K562 (cell line): ENCODE results near the gene ZNF557. TPM values are rescaled to one million over a fixed set of nuclear protein-coding genes. Genes with fewer than 3 reads are reported as not detected.
"Not testable (repeated sequence)": the region's sequence is repeated elsewhere in the genome, so short reads cannot be mapped to it uniquely, and the experiment has no call there.

Experiments
- ATAC-seq: fragments of 200-7000 bp; cut with Tn5 transposase; 3 replicates; pipeline ENCODE4 v1.9.1; 2020; ENCODE audit warnings: moderate library complexity
- BruUV-seq: library from RNA; stranded (reverse); fragments of 400-500 nt; replicated peaks from 2 replicates; lab custom pipeline; 2021; lab: Mats Ljungman, UMichigan
- CTCF ChIA-PET: fragments of 300-600 bp; formaldehyde crosslinking; extraction: SDS; loops from one replicate; lab custom pipeline; 2021; ENCODE audit warnings: low intra/inter-chr PET ratio; lab: Yijun Ruan, JAX
- POLR2A ChIA-PET: fragments of 300-600, 350-650 bp; sonication (Branson Sonifier 250); formaldehyde crosslinking; extraction: SDS; loops from one replicate; lab custom pipeline; 2021; ENCODE audit warnings: antibody characterized with exemption, inconsistent platforms; lab: Yijun Ruan, JAX
- DNase-seq, 4 experiments: peaks; one replicate each; pipeline versions ENCODE4 v3.0.0 to v3.0.0-alpha.2; 2011 to 2018; ENCODE audit warnings: low spot score in 3 of 4, mixed read lengths in 3 of 4; ENCODE audit errors: extremely low read depth in 1 of 4
- FAIRE-seq: peaks from 2 replicates; lab custom pipeline; 2011; peaks lifted over from hg19 to GRCh38; lab: Jason Lieb, UNC
- H2AFZ ChIP-seq: 2 replicates; pipeline ENCODE4 v1.6.0; 2011; ENCODE audit warnings: low read depth, low read length, control low read depth, inconsistent platforms
- H3K27ac ChIP-seq: fragments of 200-600 bp; 3 replicates; pipeline ENCODE4 v1.8.0; 2011; ENCODE audit warnings: low read depth, mild to moderate bottlenecking, control low read depth, inconsistent platforms, low read length, moderate library complexity, mixed read lengths; ENCODE audit errors: extremely low read depth
- H3K27me3 ChIP-seq, 2 experiments: fragments of 300-600 bp in 1 of 2; 2 replicates in 1 of 2; 3 replicates in 1 of 2; pipeline versions ENCODE4 v1.6.0 to v1.8.0; 2011; ENCODE audit warnings: inconsistent platforms in 2 of 2, low read length in 2 of 2, mild to moderate bottlenecking in 1 of 2, mixed read lengths in 1 of 2, moderate library complexity in 1 of 2; ENCODE audit not compliant: control insufficient read depth in 2 of 2, insufficient read depth in 2 of 2
- H3K36me3 ChIP-seq: fragments of 300-600 bp; 3 replicates; pipeline ENCODE4 v1.8.0; 2011; ENCODE audit warnings: mild to moderate bottlenecking, low read length, inconsistent platforms; ENCODE audit not compliant: control insufficient read depth, insufficient read depth
- H3K4me1 ChIP-seq, 2 experiments: fragments of 200-600 bp in 1 of 2; replicated peaks in 1 of 2; 2 replicates in 1 of 2; 3 replicates in 1 of 2; pipeline versions ENCODE4 v1.5.1 to v1.8.0; 2011; ENCODE audit warnings: inconsistent platforms in 2 of 2, low read length in 2 of 2, mild to moderate bottlenecking in 1 of 2, mixed read lengths in 1 of 2, moderate library complexity in 1 of 2; ENCODE audit not compliant: control insufficient read depth in 2 of 2, insufficient read depth in 2 of 2
- H3K4me2 ChIP-seq: 2 replicates; pipeline ENCODE4 v1.6.1; 2011; ENCODE audit warnings: low read length, control low read depth, inconsistent platforms, mixed read lengths; ENCODE audit not compliant: insufficient read depth
- H3K4me3 ChIP-seq: fragments of 200-600 bp; sonication (generic), shearing (Covaris generic); 2 replicates; pipeline ENCODE4 v1.5.1; 2016; ENCODE audit warnings: control low read depth, inconsistent platforms
- H3K79me2 ChIP-seq: fragments of 200-600 bp; 3 replicates; pipeline ENCODE4 v1.8.0; 2011; ENCODE audit warnings: low read length, inconsistent platforms; ENCODE audit not compliant: control insufficient read depth, insufficient read depth
- H3K9ac ChIP-seq, 2 experiments: 2 replicates each; pipeline versions ENCODE4 v1.6.0 to v1.6.1; 2011; ENCODE audit warnings: low read depth in 2 of 2, low read length in 2 of 2, control low read depth in 1 of 2, inconsistent platforms in 1 of 2, mild to moderate bottlenecking in 1 of 2, mixed read lengths in 1 of 2; ENCODE audit not compliant: insufficient read depth in 1 of 2
- H3K9me1 ChIP-seq: one replicate; pipeline ENCODE4 v1.6.0; 2011; ENCODE audit warnings: inconsistent platforms, mild to moderate bottlenecking, low read length, moderate library complexity; ENCODE audit not compliant: control insufficient read depth, insufficient read depth
- H3K9me3 ChIP-seq: replicated peaks from 2 replicates; pipeline ENCODE4 v1.5.1; 2011; ENCODE audit warnings: low read depth, low read length, inconsistent platforms; ENCODE audit not compliant: control insufficient read depth, insufficient read depth
- H4K20me1 ChIP-seq: replicated peaks from 2 replicates; pipeline ENCODE4 v1.6.1; 2011; ENCODE audit warnings: low read length, inconsistent platforms, mixed read lengths; ENCODE audit not compliant: control insufficient read depth, insufficient read depth
- WGBS: fragments of 100-300 bp; shearing (Covaris generic); methylation state at CpG from one replicate; pipeline ENCODE4 v1.1.6; 2016; ENCODE audit warnings: low coverage, mixed read lengths; ENCODE audit not compliant: insufficient coverage; ENCODE audit errors: missing lambda C conversion rate; 5-methylcytosine and 5-hydroxymethylcytosine counted together
- in situ Hi-C: fragments of 300-500 bp; cut with MboI; formaldehyde crosslinking; loops from 4 replicates; pipeline ENCODE4 v1.15.0; 2018; ENCODE audit warnings: inconsistent platforms, mixed read lengths
- intact Hi-C: fragments of 100-400 bp; cut with micrococcal nuclease; formaldehyde crosslinking; loops from 2 replicates; pipeline ENCODE4 v1.14.2; 2022
- polyA plus RNA-seq, 8 experiments: library from polyadenylated mRNA; depleted of rRNA in 4 of 8; stranded (reverse) in 5 of 8; unstranded in 3 of 8; fragments of >200 nt; fragmentation: Nextera tagmentation in 2 of 8; fragmentation: Illumina TruSeq in 1 of 8; extraction: Ambion mirVana in 2 of 8; extraction: Trizol in 1 of 8; gene quantifications; 2 replicates each; pipeline versions ENCODE4 v1.2.1 to v1.2.3, GENCODE V29; 2011 to 2014; ENCODE audit warnings: inconsistent platforms in 1 of 8, missing spikeins in 1 of 8
- total RNA-seq, 7 experiments: library from RNA; depleted of rRNA in 6 of 7; stranded (reverse); fragments of >200 nt in 6 of 7; fragmentation: Illumina TruSeq in 2 of 7; extraction: Trizol in 2 of 7; gene quantifications; 2 replicates each; pipeline versions ENCODE4 v1.2.1 to v1.2.3, GENCODE V29; 2011 to 2021; ENCODE audit warnings: low replicate concordance in 1 of 7

The ZNF557 gene
- total and polyA plus RNA-seq, 9 of the 15 experiments (the other 6 are each of a cell fraction or from before 2014, with no cell fraction given) = 2.2 to 6.6 (median 4.4) TPM

GRCh38 chr19:7030278-7030677, 39.2 kb upstream of the ZNF557 start, which contains the start of gene MBD3L5:
TSS of gene MBD3L5 (plus strand) at chr19:7030578. CDS start at chr19:7030612, 34 bp downstream.
- POLR2A ChIA-PET, CTCF ChIA-PET, H3K9ac ChIP-seq, H3K9me3 ChIP-seq, H3K4me3 ChIP-seq, H4K20me1 ChIP-seq, H3K27me3 ChIP-seq, H2AFZ ChIP-seq, H3K4me1 ChIP-seq, H3K79me2 ChIP-seq, DNase-seq, H3K4me2 ChIP-seq, ATAC-seq, in situ Hi-C loops, H3K36me3 ChIP-seq, intact Hi-C loops, FAIRE-seq, BruUV-seq, H3K27ac ChIP-seq, H3K9me1 ChIP-seq: not testable (repeated sequence)
- no CpG with 5 or more reads among the region's 9 CpGs for WGBS

- FAIRE-seq, H3K9me3 ChIP-seq, H3K4me3 ChIP-seq, H3K4me1 ChIP-seq, DNase-seq, H4K20me1 ChIP-seq, H3K27me3 ChIP-seq, BruUV-seq, in situ Hi-C loops, H3K4me2 ChIP-seq, H3K27ac ChIP-seq, H3K9ac ChIP-seq, CTCF ChIA-PET, intact Hi-C loops, H2AFZ ChIP-seq, H3K79me2 ChIP-seq, H3K9me1 ChIP-seq, ATAC-seq, H3K36me3 ChIP-seq, POLR2A ChIA-PET: not testable (repeated sequence)
- WGBS = no CpG with 5 or more reads among the region's 9 CpGs
Observed at GRCh38 chr19:7040079-7040478, 29.4 kb upstream of the ZNF557 start, which contains the start of gene MBD3L4. TSS of gene MBD3L4 (minus strand) at chr19:7040179. CDS start at chr19:7040144, 35 bp downstream.

GRCh38 chr19:7041563-7041962, 27.9 kb upstream of the ZNF557 start:
- H3K27ac ChIP-seq, H3K9me3 ChIP-seq, H2AFZ ChIP-seq, BruUV-seq, H3K9me1 ChIP-seq, H3K36me3 ChIP-seq, in situ Hi-C loops, H3K27me3 ChIP-seq, H3K4me3 ChIP-seq, DNase-seq, ATAC-seq, H3K9ac ChIP-seq, H4K20me1 ChIP-seq, intact Hi-C loops, POLR2A ChIA-PET, FAIRE-seq, H3K4me1 ChIP-seq, CTCF ChIA-PET, H3K4me2 ChIP-seq, H3K79me2 ChIP-seq: not testable (repeated sequence)
- no CpG with 5 or more reads among the region's 2 CpGs for WGBS

GRCh38 chr19:7049021-7049420, 20.5 kb upstream of the ZNF557 start, which contains the start of gene MBD3L2:
TSS of gene MBD3L2 (plus strand) at chr19:7049321. CDS start at chr19:7049374, 53 bp downstream.
- no CpG with 5 or more reads among the region's 7 CpGs for WGBS
- intact Hi-C loops, POLR2A ChIA-PET, H3K27me3 ChIP-seq, H3K4me1 ChIP-seq, H3K36me3 ChIP-seq, ATAC-seq, DNase-seq, H4K20me1 ChIP-seq, H3K9ac ChIP-seq, FAIRE-seq, H3K4me3 ChIP-seq, H3K79me2 ChIP-seq, CTCF ChIA-PET, in situ Hi-C loops, H3K27ac ChIP-seq, H2AFZ ChIP-seq, H3K4me2 ChIP-seq, H3K9me1 ChIP-seq, H3K9me3 ChIP-seq, BruUV-seq: not testable (repeated sequence)
